ENCODE measurements around the gene CFAP74.

- no peak for TF ChIP-seq CTCF (conservative IDR thresholded peaks at IDR 0.05; ENCODE audit: low read depth, low read length)
- no peak for TF ChIP-seq EZH2 (IDR thresholded peaks at IDR 0.05; ENCODE audit: low read length, unreplicated experiment)
- TF ChIP-seq EZH2phosphoT487 (IDR thresholded peaks at IDR 0.05; ENCODE audit: borderline replicate concordance, low read length): no peak
Measured at GRCh38 chr1:1922702-1922955, 81.0 kb downstream of the CFAP74 start.

All from PC-3 (cell line).